Measurements from ENCODE around the gene SRPX. TPM values are rescaled to one million over a fixed set of nuclear protein-coding genes. Genes with fewer than 3 reads are reported as not detected.

The SRPX gene
- total and polyA plus RNA-seq, 2 of the 4 experiments (the other 2 are of a cell fraction) = 35.5 to 81.5 TPM

DNA sequence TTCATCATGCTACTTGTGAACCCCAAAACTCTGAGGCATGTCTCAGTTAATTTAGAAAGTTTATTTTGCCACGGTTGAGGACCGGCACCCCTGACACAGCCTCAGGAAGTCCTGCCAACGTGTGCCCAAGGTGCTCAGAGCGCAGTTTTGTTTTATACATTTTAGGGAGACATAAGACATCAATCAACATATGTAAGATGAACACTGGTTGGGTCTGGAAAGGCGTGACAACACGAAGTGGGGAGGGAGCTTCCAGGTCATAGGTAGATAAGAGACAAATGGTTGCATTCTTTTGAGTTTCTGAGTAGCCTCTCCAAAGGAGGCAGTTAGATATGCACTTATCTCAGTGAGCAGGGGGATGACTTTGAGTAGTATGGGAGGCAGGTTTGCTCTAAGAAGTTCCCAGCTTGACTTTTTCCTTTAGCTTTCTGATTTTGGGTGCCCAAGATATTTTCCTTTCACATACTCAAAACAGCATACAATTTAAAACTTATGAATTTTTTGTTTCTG lies 115.4 kb downstream of the SRPX start:
- Histone ChIP-seq H3K23ac (ENCODE audit: low read depth, low read length) (no peak overlapping the region), H2BK5ac (ENCODE audit: low read depth, low read length, poor library complexity, severe bottlenecking) (no peak overlapping the region), H2BK15ac (ENCODE audit: low read depth, low read length) (no peak overlapping the region), H3K4ac (ENCODE audit: low read depth, low read length) (no peak overlapping the region), H3K9me3 (ENCODE audit: control insufficient read depth, insufficient read depth, low read length) (no peaks in the 10 kb centered on the region), H3K27me3 (ENCODE audit: control insufficient read depth, insufficient read depth, low read length) (no peaks in the 10 kb centered on the region), H3K27ac (ENCODE audit: insufficient read depth, low read length) (no peak overlapping the region), H4K8ac (ENCODE audit: low read depth in 2 of 2, low read length in 2 of 2) (no peak overlapping the region), H3K36me3 (ENCODE audit: control insufficient read depth, insufficient read depth, low read length) (no peaks in the 10 kb centered on the region), H2AK5ac (ENCODE audit: low read depth, low read length) (no peak overlapping the region), H2AFZ (replicated peaks; ENCODE audit: low read length, poor library complexity) (no peak overlapping the region), H4K5ac (ENCODE audit: low read depth, low read length) (no peak overlapping the region), H3K4me1 (ENCODE audit: control insufficient read depth, insufficient read depth, low read length) (no peaks in the 10 kb centered on the region), H3K79me1 (ENCODE audit: low read depth in 1 of 2, low read length in 2 of 2) (no peaks in the 10 kb centered on the region), H3K14ac (replicated peaks; ENCODE audit: low read depth, low read length) (no peak overlapping the region), H4K20me1 (ENCODE audit: insufficient read depth, low read length) (no peaks in the 10 kb centered on the region), H4K91ac (ENCODE audit: insufficient read depth, low read depth, low read length) (no peak overlapping the region), H3K9ac (ENCODE audit: low read depth, low read length) (no peak overlapping the region), H3K4me2 (ENCODE audit: low read depth, low read length) (no peak overlapping the region), H2BK120ac (ENCODE audit: low read depth, low read length) (no peak overlapping the region), H3K4me3 (ENCODE audit: insufficient read depth, low read depth, low read length) (no peak overlapping the region), H3K56ac (ENCODE audit: extremely low read depth, insufficient read depth, low read length) (no peak overlapping the region), H3K9me1 (ENCODE audit: insufficient read depth, low read length) (no peaks in the 10 kb centered on the region), H2AK9ac (replicated peaks; ENCODE audit: low read depth, low read length, poor library complexity) (no peak overlapping the region), H3K18ac (ENCODE audit: low read depth, low read length) (no peak overlapping the region), H2BK20ac (ENCODE audit: low read depth, low read length) (no peak overlapping the region)
- BruUV-seq (replicated peaks) = no TSS peak
- ATAC-seq (ENCODE audit: low read depth) = no peak
- no peak for DNase-seq
- CTCF ChIA-PET = no interaction called here
- no CpG with 5 or more reads among the region's 6 CpGs for WGBS, 2 experiments (ENCODE audit: extremely low coverage in 2 of 2, insufficient read length in 1 of 2)
- dilution Hi-C loops (cut with HindIII; ENCODE audit: low sequenced_read_pairs, unreplicated experiment) = no loop called here
- intact Hi-C loops (cut with micrococcal nuclease) = no loop called here
- in situ Hi-C loops (cut with MboI; ENCODE audit: low sequenced_read_pairs) = no loop called here
- TF ChIP-seq, protein P1, sequence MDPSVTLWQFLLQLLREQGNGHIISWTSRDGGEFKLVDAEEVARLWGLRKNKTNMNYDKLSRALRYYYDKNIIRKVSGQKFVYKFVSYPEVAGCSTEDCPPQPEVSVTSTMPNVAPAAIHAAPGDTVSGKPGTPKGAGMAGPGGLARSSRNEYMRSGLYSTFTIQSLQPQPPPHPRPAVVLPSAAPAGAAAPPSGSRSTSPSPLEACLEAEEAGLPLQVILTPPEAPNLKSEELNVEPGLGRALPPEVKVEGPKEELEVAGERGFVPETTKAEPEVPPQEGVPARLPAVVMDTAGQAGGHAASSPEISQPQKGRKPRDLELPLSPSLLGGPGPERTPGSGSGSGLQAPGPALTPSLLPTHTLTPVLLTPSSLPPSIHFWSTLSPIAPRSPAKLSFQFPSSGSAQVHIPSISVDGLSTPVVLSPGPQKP (IDR thresholded peaks at IDR 0.05; ENCODE audit: borderline replicate concordance, low read depth, low read length) = no peak
- TF ChIP-seq FOS (IDR thresholded peaks at IDR 0.05; ENCODE audit: low read depth, low read length) (no peak), RFX5 (IDR thresholded peaks at IDR 0.05; ENCODE audit: low read depth, low read length) (no peak), MAZ (IDR thresholded peaks at IDR 0.05; ENCODE audit: borderline replicate concordance, low read depth, low read length) (no peak), RCOR1 (IDR thresholded peaks at IDR 0.05; ENCODE audit: insufficient replicate concordance, low read length) (no peak), RAD21 (IDR thresholded peaks at IDR 0.05; ENCODE audit: low read length) (no peak), POLR2A (IDR thresholded peaks at IDR 0.05; ENCODE audit: low read depth, low read length) (no peak), SMC3 (IDR thresholded peaks at IDR 0.05; ENCODE audit: low read depth, low read length) (no peak), BHLHE40 (IDR thresholded peaks at IDR 0.05; ENCODE audit: low read depth, low read length) (no peak), MAFK (IDR thresholded peaks at IDR 0.05; ENCODE audit: low read depth, low read length) (no peak), CEBPB (IDR thresholded peaks at IDR 0.05; ENCODE audit: low read depth, low read length) (no peak), NFE2L2 (IDR thresholded peaks at IDR 0.05; ENCODE audit: low read depth, low read length) (no peak), CHD1 (IDR thresholded peaks at IDR 0.05; ENCODE audit: low read depth, low read length) (no peak), MXI1 (IDR thresholded peaks at IDR 0.05; ENCODE audit: borderline replicate concordance, low read depth, low read length) (no peak)
- TF ChIP-seq, protein P2, sequence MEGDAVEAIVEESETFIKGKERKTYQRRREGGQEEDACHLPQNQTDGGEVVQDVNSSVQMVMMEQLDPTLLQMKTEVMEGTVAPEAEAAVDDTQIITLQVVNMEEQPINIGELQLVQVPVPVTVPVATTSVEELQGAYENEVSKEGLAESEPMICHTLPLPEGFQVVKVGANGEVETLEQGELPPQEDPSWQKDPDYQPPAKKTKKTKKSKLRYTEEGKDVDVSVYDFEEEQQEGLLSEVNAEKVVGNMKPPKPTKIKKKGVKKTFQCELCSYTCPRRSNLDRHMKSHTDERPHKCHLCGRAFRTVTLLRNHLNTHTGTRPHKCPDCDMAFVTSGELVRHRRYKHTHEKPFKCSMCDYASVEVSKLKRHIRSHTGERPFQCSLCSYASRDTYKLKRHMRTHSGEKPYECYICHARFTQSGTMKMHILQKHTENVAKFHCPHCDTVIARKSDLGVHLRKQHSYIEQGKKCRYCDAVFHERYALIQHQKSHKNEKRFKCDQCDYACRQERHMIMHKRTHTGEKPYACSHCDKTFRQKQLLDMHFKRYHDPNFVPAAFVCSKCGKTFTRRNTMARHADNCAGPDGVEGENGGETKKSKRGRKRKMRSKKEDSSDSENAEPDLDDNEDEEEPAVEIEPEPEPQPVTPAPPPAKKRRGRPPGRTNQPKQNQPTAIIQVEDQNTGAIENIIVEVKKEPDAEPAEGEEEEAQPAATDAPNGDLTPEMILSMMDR (conservative IDR thresholded peaks at IDR 0.05; ENCODE audit: low read depth, low read length) = no peak
- TF ChIP-seq, protein P3, sequence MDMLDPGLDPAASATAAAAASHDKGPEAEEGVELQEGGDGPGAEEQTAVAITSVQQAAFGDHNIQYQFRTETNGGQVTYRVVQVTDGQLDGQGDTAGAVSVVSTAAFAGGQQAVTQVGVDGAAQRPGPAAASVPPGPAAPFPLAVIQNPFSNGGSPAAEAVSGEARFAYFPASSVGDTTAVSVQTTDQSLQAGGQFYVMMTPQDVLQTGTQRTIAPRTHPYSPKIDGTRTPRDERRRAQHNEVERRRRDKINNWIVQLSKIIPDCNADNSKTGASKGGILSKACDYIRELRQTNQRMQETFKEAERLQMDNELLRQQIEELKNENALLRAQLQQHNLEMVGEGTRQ (IDR thresholded peaks at IDR 0.05; ENCODE audit: low read depth, low read length) = no peak
- POLR2A ChIA-PET (ENCODE audit: unreplicated experiment) = no interaction called here

All from IMR-90 (cell line).